Activated CD8-positive, alpha-beta memory T cell treated with anti-CD3 and anti-CD28 coated beads, Interleukin-2, amount 50 U/mL, for 4 hours (primary cell): ENCODE measurements around the gene GPR82.
"Not testable (repeated sequence)": the region's sequence is repeated elsewhere in the genome, so short reads cannot be mapped to it uniquely, and the experiment has no call there.

ENCODE experiments used
- DNase-seq: peaks from one replicate; pipeline ENCODE4 v3.0.0-alpha.2; 2020

The GPR82 gene, protein sequence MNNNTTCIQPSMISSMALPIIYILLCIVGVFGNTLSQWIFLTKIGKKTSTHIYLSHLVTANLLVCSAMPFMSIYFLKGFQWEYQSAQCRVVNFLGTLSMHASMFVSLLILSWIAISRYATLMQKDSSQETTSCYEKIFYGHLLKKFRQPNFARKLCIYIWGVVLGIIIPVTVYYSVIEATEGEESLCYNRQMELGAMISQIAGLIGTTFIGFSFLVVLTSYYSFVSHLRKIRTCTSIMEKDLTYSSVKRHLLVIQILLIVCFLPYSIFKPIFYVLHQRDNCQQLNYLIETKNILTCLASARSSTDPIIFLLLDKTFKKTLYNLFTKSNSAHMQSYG

DNA sequence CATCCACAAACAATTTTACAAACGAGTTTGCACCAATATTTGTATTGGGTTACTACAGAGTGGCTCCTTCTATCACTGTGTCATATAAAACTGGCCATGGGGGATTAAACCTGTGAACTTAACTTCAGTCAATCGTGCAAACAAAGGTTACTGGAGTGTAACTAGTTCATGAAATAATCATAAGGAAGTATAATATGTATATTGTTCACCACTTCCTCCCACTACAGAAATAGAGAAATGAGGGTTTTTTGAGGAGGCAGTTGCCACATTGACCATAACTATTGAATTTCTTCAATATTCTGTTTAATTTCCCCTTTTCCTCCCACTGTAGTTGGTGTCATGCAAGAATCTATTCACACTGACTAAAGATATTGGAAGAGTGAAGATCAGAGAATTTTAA is at the start of gene GPR82:
TSS of gene GPR82 (plus strand) at position 356 of the 400 bp plus-strand sequence. CDS start 2,846 bp downstream, outside the sequence.
- no peak for DNase-seq

DNA sequence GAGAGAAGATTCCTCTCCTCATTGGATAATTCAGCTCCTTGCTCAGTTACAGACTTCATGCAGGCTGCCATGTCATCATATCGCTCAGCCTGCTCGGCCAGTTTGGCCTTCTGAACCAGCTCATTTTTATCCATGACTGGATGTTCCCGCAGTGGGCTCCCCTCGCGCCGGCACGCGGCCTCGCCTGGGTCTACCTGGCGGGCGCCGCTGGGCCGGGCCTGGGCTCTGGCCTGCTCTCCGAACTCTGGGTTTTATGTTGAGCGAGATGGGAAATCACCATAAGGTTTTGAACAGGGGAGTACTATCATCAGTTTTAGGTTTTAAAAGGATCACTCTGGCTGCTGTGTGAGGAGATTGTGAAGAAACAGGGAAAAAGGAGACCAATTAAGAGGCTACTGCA is 47.6 kb upstream of the GPR82 start:
- DNase-seq = not testable (repeated sequence)

DNA sequence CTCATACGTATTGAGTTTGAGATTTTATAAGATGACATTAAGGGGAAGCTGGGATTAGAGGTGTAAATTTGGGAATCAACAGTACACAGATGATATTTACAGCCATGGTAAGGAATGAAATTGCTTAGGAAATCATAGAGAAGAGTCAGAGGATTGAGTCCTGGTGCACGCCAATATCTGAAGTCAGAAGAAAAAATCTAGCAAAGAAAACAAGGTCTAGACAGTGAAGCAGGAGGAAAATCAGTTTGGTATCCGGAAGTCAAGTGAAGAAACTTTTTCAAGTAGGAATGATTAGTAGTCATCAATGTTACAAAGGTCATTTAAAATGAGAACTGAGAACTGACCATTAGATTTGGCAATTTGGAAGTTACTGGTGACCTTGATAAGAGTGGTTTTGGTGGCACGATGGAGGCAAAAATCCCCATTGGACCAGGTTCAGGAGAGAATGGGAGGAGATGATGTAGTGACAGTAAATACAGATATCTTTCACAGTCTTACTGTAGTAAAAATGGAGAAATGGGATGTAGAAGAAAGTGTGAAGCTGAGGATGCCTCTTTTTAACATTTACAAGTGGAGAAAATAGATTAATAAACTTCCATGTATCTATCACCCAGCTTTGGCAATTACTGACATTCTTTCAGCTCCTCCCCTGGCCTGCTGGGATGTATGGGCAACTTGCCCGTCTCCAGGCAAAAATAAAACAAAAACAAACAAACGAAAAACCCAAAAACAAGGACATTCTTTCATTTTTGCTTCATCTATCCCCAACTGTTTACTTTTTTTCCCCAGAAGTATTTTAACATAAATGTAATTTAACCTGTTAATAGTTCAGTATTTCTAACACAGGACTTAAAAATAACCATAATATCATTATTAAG is 46.6 kb upstream of the GPR82 start:
- DNase-seq = no peak

DNA sequence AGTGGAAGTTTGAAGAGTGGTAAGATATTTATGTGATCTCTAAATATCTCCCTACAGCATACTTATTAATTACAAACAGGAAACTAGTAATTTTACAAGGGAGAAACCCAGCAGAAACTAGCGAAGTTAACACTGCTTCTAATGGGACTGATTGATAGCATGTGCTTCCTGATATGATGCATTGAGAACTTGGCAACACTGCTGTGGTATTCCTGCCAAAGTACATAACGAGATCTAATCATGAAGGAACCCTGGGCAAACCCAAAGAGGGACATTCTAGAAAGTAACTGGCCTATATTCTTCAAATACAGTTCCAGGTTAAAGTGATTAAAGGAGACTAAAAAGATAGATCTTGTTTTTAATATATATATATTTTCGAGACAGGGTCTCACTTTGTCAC is 39.8 kb upstream of the GPR82 start:
- no peak for DNase-seq

DNA sequence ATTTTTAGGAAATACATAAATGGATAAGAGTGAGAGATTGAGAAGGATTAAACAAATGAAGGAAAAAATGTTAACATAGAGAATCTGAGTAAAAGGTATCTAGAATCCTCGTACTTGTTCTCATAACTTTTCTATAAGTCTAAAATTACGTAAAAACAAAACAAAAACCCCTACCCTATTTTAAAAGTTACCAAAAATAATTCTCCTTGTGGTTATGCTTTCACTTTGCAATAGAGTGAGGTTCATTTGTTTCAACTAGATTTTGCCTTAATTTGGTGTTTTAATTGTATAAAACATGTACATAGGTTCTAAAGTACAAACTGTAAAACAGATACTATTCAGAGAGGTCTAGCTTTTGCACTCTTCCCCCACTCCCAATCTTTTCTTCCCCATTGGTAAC is 39.0 kb upstream of the GPR82 start:
- no peak for DNase-seq

DNA sequence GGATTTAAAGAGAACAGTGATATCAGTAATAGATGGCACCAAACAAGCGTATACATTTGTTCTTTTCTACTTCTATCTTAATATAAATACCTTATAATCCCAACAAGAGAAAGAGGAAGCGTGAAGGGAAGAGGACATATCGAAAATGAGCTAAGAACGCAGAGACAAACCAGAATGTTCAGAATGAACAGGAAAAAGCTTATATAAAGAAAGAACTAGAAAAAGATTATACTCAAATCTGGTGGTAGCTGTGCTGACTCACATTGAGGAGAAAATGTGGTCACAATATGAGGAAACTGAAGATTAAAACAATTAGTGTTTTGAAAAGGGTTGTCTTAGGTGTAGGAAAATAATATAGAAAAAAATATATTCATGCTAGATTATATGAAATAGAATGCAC is 37.2 kb upstream of the GPR82 start:
- DNase-seq = no peak

DNA sequence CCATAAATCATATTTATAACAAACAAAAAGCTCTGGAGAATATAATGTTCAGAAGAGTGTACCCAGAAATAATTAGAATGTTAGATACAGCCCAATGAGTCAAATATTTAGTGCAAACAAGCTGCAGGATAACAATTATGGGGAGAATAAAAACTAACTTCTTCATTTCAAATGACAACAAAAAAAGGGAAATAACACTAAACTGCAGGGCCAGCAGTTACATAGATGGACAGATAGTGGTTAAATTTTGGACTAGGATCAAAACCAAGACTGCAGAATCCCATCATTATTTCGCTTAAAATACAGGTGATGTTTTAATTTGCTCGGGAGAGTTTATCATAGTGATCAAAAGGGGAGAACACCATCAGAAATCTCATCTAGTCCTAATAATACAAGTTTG is 35.8 kb upstream of the GPR82 start:
- no peak for DNase-seq

DNA sequence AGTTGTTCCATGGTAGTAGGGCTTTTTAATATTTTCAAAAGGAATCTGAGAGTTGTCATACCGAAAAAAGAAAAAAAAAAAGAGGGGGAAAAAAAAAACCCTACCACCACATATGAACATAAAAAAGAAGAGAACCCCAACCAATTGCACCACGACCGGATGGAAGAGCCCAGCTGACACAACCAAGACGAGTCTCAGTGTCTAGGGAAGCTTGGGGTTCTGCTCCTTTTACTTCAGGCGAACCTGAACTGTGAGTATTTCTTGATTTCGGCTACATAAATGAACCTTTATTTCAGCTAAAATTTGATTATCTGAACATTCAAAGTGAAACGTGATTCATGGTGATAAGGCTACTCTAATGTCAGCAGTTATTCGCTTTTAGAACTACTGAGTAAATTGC is 35.1 kb upstream of the GPR82 start, which contains the start of gene GPR34:
TSS of gene GPR34 (plus strand) at position 139 of the 400 bp plus-strand sequence. CDS start 6,661 bp downstream, outside the sequence.
- DNase-seq = no peak

DNA sequence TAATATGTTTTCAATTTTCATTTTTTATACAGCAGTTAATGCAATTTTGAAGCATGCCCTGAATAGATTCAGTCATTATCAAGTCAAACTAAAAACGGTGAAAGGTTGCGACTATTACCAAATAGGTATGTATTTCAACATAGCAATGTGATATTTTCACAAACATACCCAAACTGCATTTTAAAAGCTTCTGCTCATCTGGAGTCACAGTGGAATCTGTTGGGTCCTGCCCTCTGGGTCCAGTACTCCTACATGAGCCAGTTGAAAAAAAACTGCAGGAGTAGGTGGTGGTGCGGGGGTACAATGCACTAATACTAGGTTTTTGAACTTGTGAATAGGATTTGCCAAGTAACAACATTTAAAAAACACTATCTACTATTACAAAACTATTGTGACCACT is 34.3 kb upstream of the GPR82 start:
- DNase-seq = no peak

DNA sequence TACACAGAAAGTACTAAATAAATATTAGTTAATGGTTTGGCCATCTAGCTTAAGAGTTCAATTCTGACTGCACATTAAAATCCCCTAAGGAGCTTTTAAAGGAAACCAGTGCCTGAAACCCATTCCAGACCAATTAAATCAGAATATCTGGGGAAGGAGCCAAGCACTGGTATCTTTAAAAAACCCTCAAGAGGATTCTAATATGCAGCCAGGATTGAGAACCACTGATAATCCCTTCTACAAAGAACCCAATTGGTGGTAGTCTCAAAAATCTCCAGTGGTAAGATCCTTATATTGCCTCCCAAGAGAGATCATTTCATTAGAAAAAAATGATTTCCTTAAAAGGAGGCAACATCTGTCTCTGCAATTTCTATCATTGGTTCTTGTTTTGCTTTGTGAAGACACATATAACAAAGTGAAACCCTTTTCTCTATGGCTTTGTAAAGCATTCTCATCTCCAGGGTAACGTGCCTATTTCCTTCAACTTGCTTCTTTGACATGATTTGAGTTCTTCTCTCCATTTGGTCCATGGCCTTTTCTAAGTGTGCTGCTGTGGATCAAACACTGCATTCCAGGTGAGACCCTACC is 31.7 kb upstream of the GPR82 start:
- no peak for DNase-seq

DNA sequence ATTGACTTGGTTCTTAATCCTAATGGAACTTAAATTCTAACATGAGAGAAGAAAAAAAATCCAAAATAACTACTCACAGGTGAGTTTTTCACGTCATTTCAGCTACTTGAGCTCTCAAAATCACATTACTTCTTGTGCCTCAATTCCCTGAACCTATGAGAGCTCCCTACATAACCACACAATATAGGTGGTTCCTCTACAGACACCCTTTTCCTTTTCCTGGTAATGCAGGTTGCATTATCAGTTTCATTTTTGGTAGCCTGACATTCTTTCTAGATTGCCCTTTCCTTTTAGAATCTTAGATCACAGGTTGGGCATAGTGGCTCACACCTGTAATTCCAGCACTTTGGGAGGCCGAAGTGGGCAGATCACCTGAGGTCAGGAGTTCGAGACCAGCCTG is 31.0 kb upstream of the GPR82 start:
- DNase-seq = no peak

DNA sequence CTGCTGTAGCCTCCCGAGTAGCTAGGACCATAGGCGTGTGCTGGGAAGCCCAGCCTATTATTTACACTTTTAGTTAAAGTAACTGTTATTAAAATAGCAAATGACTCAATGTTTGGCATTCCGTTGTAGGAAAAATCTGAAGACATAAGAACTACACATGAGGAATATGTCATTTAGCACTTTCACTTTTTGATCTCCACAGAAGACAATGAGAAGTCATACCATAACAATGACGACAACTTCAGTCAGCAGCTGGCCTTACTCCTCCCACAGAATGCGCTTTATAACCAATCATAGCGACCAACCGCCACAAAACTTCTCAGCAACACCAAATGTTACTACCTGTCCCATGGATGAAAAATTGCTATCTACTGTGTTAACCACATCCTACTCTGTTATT is 28.6 kb upstream of the GPR82 start:
- no peak for DNase-seq

DNA sequence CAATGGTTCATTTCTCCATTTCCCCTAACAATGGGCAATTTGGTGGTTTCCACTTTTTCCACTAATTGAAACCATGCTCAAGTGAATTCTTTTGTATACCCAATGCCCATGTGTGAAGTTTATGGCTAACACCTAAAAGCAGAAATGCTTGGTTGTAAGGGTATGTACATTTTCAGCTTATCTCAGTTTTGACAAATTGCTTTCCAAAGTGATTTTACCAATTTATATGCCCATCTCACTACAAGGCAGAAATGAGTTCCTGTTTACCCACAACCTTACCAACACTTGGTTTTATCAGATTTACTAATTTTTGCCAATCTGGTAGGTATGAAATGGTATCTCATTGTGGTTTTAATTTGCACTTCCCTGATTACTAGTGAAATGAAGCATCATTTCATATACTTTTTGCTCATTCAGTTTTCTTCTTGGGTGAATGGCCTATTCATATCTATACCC is 20.4 kb upstream of the GPR82 start:
- no peak for DNase-seq

DNA sequence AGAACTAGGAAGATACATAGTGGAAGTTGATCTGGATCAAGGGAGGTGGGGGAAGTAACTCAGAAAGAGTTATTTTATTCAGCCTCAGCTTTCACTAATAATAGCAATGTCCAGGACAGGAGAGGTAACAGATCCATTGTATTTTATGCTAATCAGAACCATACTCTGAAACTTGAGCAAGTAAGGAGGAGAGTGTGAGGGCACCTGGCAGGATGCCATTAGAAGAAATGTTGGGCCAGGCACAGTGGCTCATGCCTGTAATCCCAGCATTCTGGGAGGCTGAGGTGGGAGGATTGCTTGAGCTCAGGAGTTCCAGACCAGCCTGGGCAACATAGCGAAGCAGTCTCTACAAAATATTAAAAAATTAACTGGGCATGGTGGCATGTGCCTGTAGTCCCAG is 18.9 kb upstream of the GPR82 start:
- no peak for DNase-seq

DNA sequence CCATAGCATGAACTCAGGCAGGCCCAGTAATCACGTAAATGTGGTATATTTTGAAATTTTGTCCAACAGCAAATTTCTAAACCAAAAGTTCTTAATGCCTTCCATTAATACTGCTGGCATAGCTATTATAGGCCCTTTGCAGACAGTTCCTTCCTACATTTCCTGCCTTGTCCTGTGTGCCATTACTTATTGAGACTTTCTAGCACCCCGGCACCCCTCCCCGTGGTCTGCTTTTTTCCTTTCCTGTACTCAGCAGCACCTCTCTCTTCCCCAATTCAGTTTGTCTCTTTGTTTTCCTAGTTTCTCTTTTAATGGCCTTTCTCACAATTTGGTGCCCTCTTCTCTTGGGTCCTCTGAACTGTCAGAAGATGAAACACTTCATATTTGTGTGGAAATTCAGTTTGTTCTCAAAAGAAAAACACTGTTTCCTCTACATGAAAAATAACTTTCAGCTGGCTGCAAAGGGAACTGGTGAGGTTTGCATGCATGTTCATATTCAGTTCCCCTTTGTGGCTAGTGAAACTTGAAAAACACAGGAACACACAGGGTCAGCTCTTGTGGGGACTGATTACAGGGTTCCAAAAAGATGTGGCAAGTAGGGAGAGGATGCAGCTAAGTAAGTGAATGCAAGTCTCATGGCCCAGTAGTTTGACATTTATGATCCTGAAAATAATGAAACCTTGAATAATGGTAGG is 18.2 kb upstream of the GPR82 start:
- no peak for DNase-seq

DNA sequence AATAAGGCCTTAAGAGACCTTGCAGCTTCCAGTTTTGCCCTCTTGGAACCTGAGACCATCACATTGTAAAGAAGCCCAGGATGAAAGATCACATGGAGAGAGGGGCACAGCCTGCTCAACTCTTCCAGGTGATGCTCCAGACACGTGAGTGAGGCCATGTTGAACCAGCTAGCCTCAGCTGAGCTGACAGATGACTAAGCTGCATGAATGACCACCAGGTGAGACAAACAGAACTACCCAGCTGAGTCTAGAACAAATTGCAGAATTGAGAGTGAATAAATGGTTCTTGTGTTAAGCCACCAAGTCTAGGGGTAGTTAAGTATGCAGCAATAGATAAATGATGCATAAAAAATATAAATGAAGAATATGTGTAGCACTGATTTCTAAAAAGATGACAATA is 16.8 kb upstream of the GPR82 start:
- no peak for DNase-seq

DNA sequence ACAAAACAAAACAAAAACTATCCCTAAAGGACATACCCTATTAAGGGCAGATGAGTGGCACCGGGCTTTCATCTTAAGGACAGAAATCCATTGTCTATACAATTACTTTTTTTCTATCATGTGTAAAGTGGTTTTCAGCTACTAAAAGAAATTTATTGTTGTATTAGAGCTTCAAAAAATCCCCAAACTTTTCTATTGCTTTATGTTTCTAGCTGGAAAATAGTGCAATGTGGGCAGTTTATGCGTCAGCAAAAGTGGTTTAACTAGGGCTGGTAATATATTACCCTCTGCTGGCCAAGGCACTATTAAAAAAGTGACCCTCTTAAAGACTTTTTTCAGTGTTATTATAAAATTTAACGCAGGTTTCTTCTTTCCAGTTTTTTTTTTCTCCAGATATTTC is 15.5 kb upstream of the GPR82 start:
- DNase-seq = no peak

DNA sequence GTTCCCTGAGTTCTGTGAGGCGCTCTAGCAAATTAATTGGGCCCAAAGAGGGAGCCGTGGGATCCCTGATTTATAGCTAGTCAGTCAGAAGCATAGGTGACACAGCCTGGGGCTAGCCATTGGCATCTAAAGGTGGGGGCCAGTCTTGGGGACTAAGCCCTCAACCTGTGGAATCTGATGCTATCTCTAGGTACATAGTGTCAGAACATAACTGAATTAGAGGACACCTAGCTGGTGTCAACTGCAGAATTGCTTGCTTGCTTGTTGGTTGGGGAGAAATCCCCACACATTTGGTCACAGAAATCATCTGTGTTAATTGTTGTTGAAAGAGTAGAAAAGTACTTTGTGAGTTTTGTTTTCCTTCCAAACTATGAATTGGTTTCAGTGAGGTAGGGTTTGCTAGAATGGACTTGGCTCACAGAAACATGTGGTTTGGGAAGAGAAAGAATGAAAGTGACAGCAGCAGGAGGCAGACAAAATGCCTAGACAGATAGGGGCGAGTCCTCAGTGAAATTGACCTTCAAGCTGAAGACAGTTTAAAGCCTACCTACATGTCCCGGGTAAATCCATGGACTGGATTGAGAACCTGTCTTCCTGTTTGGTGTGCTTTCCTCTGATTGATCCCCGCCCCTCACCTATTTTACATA is 12.8 kb upstream of the GPR82 start:
- DNase-seq = no peak

DNA sequence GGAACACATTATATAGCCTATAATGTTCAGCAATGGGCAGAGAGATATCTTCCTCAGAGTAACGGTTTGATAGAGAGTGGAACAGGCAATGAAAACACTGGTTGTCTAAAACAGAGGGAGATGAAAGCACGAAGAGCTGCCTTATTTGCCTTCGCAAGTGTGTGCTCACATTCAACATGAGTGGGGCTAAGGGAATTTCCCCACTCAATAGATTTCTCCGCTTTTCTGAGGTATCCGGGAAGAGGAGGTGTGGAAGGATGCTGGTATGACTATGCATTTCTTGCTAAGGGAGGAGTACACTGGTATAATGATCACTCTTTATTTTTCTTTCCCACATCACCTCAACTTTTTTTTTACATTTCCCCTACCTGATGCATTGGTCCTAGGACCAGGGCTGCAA is 7.8 kb upstream of the GPR82 start:
- no peak for DNase-seq

DNA sequence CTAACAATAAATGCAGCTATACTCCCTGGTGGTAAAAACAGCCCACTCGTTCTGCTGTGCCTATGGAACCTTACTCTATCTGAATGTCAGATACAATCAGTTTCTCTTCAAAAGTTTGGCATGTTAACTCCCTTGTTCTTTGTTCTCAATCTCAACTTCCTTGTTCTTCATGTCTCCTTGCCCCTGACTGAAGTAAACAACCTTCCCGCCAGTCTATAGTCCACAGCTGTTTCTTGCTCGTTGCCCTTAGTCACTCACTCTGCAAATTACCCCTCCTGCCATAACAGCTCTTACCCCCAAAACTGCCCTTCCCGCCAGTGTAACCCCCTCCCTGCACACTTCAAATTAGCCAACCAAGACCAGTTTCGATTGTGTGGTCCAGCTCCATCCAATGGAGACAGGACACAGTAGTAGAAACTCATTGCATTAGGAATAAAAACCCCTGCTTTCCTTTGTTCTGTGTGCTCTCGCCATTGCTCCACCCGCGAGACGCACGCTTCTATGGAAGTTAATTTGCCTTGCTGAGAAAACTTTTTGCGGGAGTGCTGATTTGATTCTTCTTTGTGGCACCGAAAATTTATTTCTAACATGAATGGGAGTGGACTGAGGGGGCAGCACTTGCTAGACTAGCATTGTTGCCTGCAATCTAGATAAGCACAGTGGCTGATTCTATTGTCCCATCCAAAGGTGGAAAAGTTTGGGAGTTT is 7.1 kb upstream of the GPR82 start:
- DNase-seq = no peak

DNA sequence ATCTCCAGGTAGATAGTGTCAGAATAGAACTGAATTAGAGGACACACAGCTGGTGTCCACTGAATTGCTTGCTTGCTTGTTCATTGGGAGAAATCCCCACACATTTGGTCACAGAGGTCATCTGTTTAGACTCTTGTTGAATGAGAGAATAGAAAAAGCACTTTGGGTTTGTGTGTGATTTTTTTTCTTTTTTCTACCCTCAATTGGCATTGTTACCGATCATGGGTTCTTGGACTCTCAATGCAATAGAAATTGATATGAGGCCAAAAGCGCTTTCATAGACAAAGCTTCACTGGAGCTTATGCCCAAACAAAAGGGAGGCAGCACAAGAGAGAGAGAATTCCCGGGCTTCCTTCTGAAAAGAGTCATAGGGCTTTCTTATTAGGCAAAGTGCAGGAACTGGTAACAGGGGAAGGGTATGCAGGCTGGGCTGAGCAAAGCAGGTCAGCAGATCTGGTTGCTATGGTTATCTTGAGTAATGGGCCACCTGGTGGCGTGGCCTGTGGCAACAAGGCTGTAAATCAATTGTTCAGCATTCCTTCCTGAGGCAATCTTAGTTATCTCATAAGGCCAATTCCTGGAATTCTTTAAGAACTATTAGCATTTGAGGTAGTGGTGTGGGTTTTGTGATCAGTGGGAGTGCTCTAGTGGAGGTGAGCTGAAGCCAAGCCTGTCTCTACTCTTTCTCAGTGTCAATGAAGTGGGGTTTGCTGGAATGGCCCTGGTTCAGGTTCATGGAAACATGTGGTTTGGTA is 5.3 kb upstream of the GPR82 start:
- DNase-seq = no peak
